Measurements from ENCODE around the gene UNC5A. TPM values are rescaled to one million over a fixed set of nuclear protein-coding genes. Genes with fewer than 3 reads are reported as not detected.

Gene UNC5A
- total and polyA plus RNA-seq, 2 of the 8 experiments (the other 6 are each of a cell fraction or from before 2014, with no cell fraction given) = 4.0 to 7.6 TPM

DNA sequence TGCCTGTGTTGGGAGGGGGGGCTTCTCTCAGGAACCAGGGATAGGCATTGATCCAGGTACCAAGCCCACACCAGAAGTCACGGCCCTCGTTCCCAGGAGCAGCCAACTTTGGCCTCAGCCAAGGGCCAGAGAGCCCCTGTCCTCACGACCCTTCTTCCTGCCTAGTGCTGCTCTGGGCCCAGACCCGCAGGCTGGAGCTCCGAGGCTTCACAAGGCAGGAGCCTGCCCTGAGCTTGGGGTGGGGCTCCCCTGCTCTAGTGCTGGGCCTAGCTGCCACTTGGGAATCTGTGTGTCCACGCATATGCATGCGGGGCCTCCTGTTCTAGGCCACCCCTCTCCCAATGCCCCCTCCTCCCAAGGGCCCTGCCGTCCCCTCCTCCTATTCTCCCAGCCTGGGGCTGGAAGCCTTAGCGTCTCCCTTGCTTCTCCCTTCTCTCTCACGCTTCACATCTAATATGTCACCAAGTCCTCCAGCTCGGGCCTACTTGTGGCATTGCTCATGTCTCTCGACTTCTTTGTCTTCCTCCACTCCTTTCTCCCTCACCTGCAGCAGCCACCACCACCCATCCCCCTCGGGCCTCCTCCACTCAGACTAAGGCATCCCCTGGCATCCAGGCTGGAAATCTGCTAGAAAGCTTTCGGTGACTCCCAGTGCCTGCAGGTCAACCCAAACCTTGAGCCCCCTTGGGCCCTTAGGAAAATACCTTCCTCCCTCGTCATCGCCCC is 3.4 kb downstream of the UNC5A start:
- Histone ChIP-seq H4K8ac (ENCODE audit: extremely low read depth, insufficient read depth, low read length) (peak overlapping the region; percentile 38), H2BK120ac (replicated peaks; ENCODE audit: low read depth, low read length) (no peak overlapping the region), H3K4me1 (replicated peaks in 1 of 4; ENCODE audit: control insufficient read depth in 3 of 4, insufficient read depth in 4 of 4, low read length in 3 of 4) (peaks cover 4 to 55% (median 24%) of the 10 kb centered on the region in 4 experiments), H4K5ac (ENCODE audit: insufficient read length, low read depth, low read length) (no peak overlapping the region), H3K4ac (replicated peaks; ENCODE audit: insufficient read length, low read depth, low read length) (peak overlapping the region; percentile 54), H2BK12ac (ENCODE audit: low read depth, low read length) (peak overlapping the region; percentile 50; the same call in 1 of the 2 replicates), H2AK5ac (ENCODE audit: low read depth, low read length) (peak overlapping the region; percentile 67; the same call in 1 of the 2 replicates), H3K14ac (ENCODE audit: insufficient read length) (no peak overlapping the region), H3K27me3 (replicated peaks in 1 of 4; ENCODE audit: control insufficient read depth in 3 of 4, extremely low read depth in 1 of 4, insufficient read depth in 3 of 4, low read length in 3 of 4) (peaks cover 14 to 37% (median 33%) of the 10 kb centered on the region in 4 experiments), H3K23me2 (ENCODE audit: low read depth, low read length) (peaks cover 21% of the 10 kb centered on the region; the same call in 1 of the 2 replicates), H2BK20ac (ENCODE audit: low read length) (no peak overlapping the region), H2BK15ac (ENCODE audit: low read length) (0 out of 2 replicates have a peak overlapping the region, but pooled peaks have one; percentile 25), H4K91ac (replicated peaks; ENCODE audit: insufficient read length, low read length) (peak overlapping the region; percentile 31), H3K4me3 (ENCODE audit: extremely low read depth in 1 of 4, insufficient read depth in 2 of 4, low read depth in 3 of 4, low read length in 4 of 4) (no peak overlapping the region), H2BK5ac (ENCODE audit: low read depth, low read length) (no peak overlapping the region), H2AFZ (ENCODE audit: low read length) (no peak overlapping the region), H3K79me2 (ENCODE audit: control insufficient read depth in 1 of 2, insufficient read depth in 2 of 2, low read length in 2 of 2) (no peaks in the 10 kb centered on the region), H3K36me3 (ENCODE audit: control insufficient read depth in 2 of 4, insufficient read depth in 4 of 4, low read length in 3 of 4) (no peaks in the 10 kb centered on the region), H3K9ac (replicated peaks in 1 of 4; ENCODE audit: extremely low read depth in 1 of 4, low read depth in 3 of 4, low read length in 3 of 4) (no peak overlapping the region), H3K56ac (replicated peaks; ENCODE audit: insufficient read length, low read depth, low read length) (no peak overlapping the region), H3K18ac (ENCODE audit: extremely low read depth, low read length) (no peak overlapping the region), H3K4me2 (ENCODE audit: insufficient read depth in 1 of 2, low read depth in 2 of 2, low read length in 2 of 2) (no peak overlapping the region), H3K79me1 (ENCODE audit: low read depth, low read length) (no peaks in the 10 kb centered on the region; the same call in 1 of the 2 replicates), H4K20me1 (replicated peaks in 1 of 2; ENCODE audit: control insufficient read depth in 1 of 2, insufficient read depth in 2 of 2, low read length in 2 of 2) (peaks cover 2 to 15% of the 10 kb centered on the region in 2 experiments), H3K23ac (ENCODE audit: insufficient read length) (no peak overlapping the region), H3K27ac (ENCODE audit: low read depth, low read length) (no peak overlapping the region), H3K9me3 (ENCODE audit: insufficient read depth in 2 of 2, low read depth in 1 of 2, low read length in 1 of 2) (no peaks in the 10 kb centered on the region)
- POLR2A ChIA-PET (ENCODE audit: partially characterized antibody) = interaction anchor here (1.2 to 1.3 kb wide), 2 partner anchors 38 to 276 kb away, joined by 3 to 5 read pairs; partner anchors contain the start of gene RNF44
- FAIRE-seq (no peak), DNase-seq (ENCODE audit: low read depth in 1 of 2, low spot score in 2 of 2) (no peak)
- CTCF ChIA-PET (ENCODE audit: partially characterized antibody) = interaction anchor here (0.6 to 5.1 kb wide), 42 partner anchors 8 to 259 kb away, joined by 3 to 38 read pairs (median 5); partner anchors contain the start of gene HK3
- 86% methylated on average over 13 of the region's 16 CpGs; no CpG with 5 or more reads in 1 of the 2 experiments for WGBS, 2 experiments (ENCODE audit: extremely low coverage in 1 of 2, insufficient coverage in 1 of 2, insufficient read length in 1 of 2, insufficient replicate concordance in 2 of 2, low coverage in 1 of 2, low lambda C conversion rate in 2 of 2, missing lambda C conversion rate in 1 of 2)
- TF ChIP-seq TAF1 (IDR thresholded peaks at IDR 0.05; ENCODE audit: low read depth, low read length) (no peak), KDM1A (IDR thresholded peaks at IDR 0.05; ENCODE audit: borderline replicate concordance, low read length) (no peak)

Data from H1 (cell line).